Right lobe of liver (tissue), 6 donors: ENCODE data around the gene ZNF862. TPM values are rescaled to one million over a fixed set of nuclear protein-coding genes. Genes with fewer than 3 reads are reported as not detected.

Experiments
- ATAC-seq, 4 donors: fragments of 200-7000 bp; cut with Tn5 transposase; one replicate each; pipeline ENCODE4 v1.9.1; 2020; ENCODE audit warnings: mild to moderate bottlenecking in 4 of 4, moderate library complexity in 4 of 4
- DNase-seq, 3 donors: peaks; one replicate each; pipeline ENCODE4 v3.0.0-alpha.2; 2020
- H3K27ac ChIP-seq, 3 donors: fragments of 200-600 bp; one replicate each; pipeline ENCODE4 v1.8.0; 2022
- H3K27me3 ChIP-seq, 2 donors: fragments of 200-600 bp; one replicate each; pipeline ENCODE4 v1.8.0; 2022
- H3K36me3 ChIP-seq, 4 donors: fragments of 200-600 bp; sonication (generic) in 1 of 4; one replicate each; pipeline versions ENCODE4 v1.5.1 to v1.8.0; 2017 to 2022; ENCODE audit warnings: control low read depth in 1 of 4
- H3K4me1 ChIP-seq, 4 donors: fragments of 200-600 bp; sonication (generic) in 1 of 4; one replicate each; pipeline versions ENCODE4 v1.5.1 to v1.8.0; 2017 to 2022; ENCODE audit warnings: control low read depth in 1 of 4
- H3K4me3 ChIP-seq, 3 donors: fragments of 200-600 bp; one replicate each; pipeline ENCODE4 v1.8.0; 2022
- H3K9me3 ChIP-seq, 4 donors: fragments of 200-600 bp; sonication (generic) in 1 of 4; one replicate each; pipeline versions ENCODE4 v1.5.1 to v1.8.0; 2017 to 2022; ENCODE audit warnings: control low read depth in 1 of 4
- CTCF ChIP-seq, 4 donors: fragments of 200-600 bp in 3 of 4; fragments of 450-650 bp in 1 of 4; IDR thresholded peaks; one replicate each; pipeline versions ENCODE4 v1.5.1 to v1.8.0; 2016 to 2022; ENCODE audit warnings: antibody characterized with exemption in 4 of 4, mild to moderate bottlenecking in 2 of 4
- POLR2A ChIP-seq: fragments of 450-650 bp; IDR thresholded peaks from one replicate; pipeline ENCODE4 v1.6.1; 2017; ENCODE audit warnings: antibody characterized with exemption, mild to moderate bottlenecking
- WGBS: methylation state at CpG from one replicate; pipeline ENCODE4 v1.1.6; 2018; ENCODE audit warnings: low coverage, low lambda C conversion rate; ENCODE audit not compliant: insufficient coverage; ENCODE audit errors: missing lambda C conversion rate; 5-methylcytosine and 5-hydroxymethylcytosine counted together
- intact Hi-C, 2 donors: fragments of 100-400 bp; cut with DNase I; formaldehyde crosslinking; loops; one replicate each; pipeline versions ENCODE4 v1.11.2 to v1.14.1; 2022
- total RNA-seq, 6 experiments: library from RNA; depleted of rRNA in 2 of 6; stranded (reverse); fragments of >200 nt in 2 of 6; fragmentation: NEBNext Ultra II Directional in 3 of 6; extraction: Animal tissue kit (Norgen Biotek cat#: 25700) in 3 of 6; gene quantifications; one replicate each; pipeline versions ENCODE4 v1.1.0 to v1.2.4, GENCODE V29; 2016 to 2023
- donor health status: DM: no; HTN: yes; CAD: no.
- donor health status: DM: no; HTN: no; CAD: no.
- donor health status: DM: no; HTN: no; CAD: no.
- donor health status: DM: no; HTN: yes; CAD: no.
- donor health status: DM: no; HTN: yes; CAD: no.

Gene ZNF862
- total RNA-seq, 6 experiments from 2014 or later = 2.5 to 11.3 (median 7.1) TPM

- Histone ChIP-seq H3K27me3 (no peaks in the 10 kb centered on the region), H3K36me3 (peaks cover 0 to 6% (median 0%) of the 10 kb centered on the region in 4 donors), H3K9me3 (no peaks in the 10 kb centered on the region), H3K4me1 (no peaks in the 10 kb centered on the region), H3K4me3 (no peak overlapping the region), H3K27ac (no peak overlapping the region)
- intact Hi-C loops = no loop called here
- no peak for TF ChIP-seq CTCF (IDR thresholded peaks at IDR 0.05)
- TF ChIP-seq POLR2A = no peak
- WGBS = 88% methylated on average over 5 of the region's 16 CpGs
- DNase-seq (peak in 1 of 3 donors; percentile 37), ATAC-seq (no peak)
These were observed 28.1 kb downstream of the ZNF862 start for GRCh38 chr7:149866139-149866778.

GRCh38 chr7:149866779-149867447, 28.7 kb downstream of the ZNF862 start:
- ATAC-seq (peak; percentile 9 to 48 (median 34)), DNase-seq (peak in 1 of 3 donors; percentile 42)
- H3K4me1 ChIP-seq = no peaks in the 10 kb centered on the region
- H3K9me3 ChIP-seq = no peaks in the 10 kb centered on the region
- intact Hi-C loops = no loop called here
- WGBS = 34% methylated on average over 7 of the region's 11 CpGs
- H3K36me3 ChIP-seq = peaks cover 0 to 6% (median 0%) of the 10 kb centered on the region in 4 donors
- no peak overlapping the region for H3K4me3 ChIP-seq
- no peaks in the 10 kb centered on the region for H3K27me3 ChIP-seq
- H3K27ac ChIP-seq = no peak overlapping the region
- TF ChIP-seq CTCF (IDR thresholded peaks at IDR 0.05) (no peak), POLR2A (no peak)

- Histone ChIP-seq H3K27ac (no peak overlapping the region), H3K4me3 (no peak overlapping the region), H3K9me3 (no peaks in the 10 kb centered on the region), H3K36me3 (peaks cover 0 to 6% (median 0%) of the 10 kb centered on the region in 4 donors), H3K4me1 (peaks cover 0 to 5% (median 2%) of the 10 kb centered on the region in 4 donors), H3K27me3 (no peaks in the 10 kb centered on the region)
- ATAC-seq (no peak), DNase-seq (peak in 1 of 3 donors; percentile 33)
- intact Hi-C loops = no loop called here
- TF ChIP-seq CTCF (IDR thresholded peaks at IDR 0.05) = no peak
- WGBS = 89% methylated on average over 14 of the region's 25 CpGs
These were observed 29.8 kb downstream of the ZNF862 start for GRCh38 chr7:149867762-149868622.

- Histone ChIP-seq H3K36me3 (peaks cover 0 to 6% (median 0%) of the 10 kb centered on the region in 4 donors), H3K27me3 (no peaks in the 10 kb centered on the region), H3K4me1 (peaks cover 0 to 5% (median 2%) of the 10 kb centered on the region in 4 donors), H3K27ac (no peak overlapping the region), H3K4me3 (no peak overlapping the region), H3K9me3 (no peaks in the 10 kb centered on the region)
- peak in 1 of 3 donors; percentile 32 for DNase-seq
- whole genome bisulfite sequencing = 13% methylated on average over 1 of the region's 7 CpGs
- intact Hi-C loops = no loop called here
- TF ChIP-seq POLR2A = no peak
- TF ChIP-seq CTCF (IDR thresholded peaks at IDR 0.05) = no peak
- no peak for ATAC-seq
These were observed 30.6 kb downstream of the ZNF862 start for GRCh38 chr7:149868623-149869290.
